ENCODE results near the gene SLC5A8.
"Not testable (repeated sequence)": the region's sequence is repeated elsewhere in the genome, so short reads cannot be mapped to it uniquely, and the experiment has no call there.

The SLC5A8 gene

GRCh38 chr12:101166866-101167265 lies 43.2 kb downstream of the SLC5A8 start:
- no peak for DNase-seq

- no peak for DNase-seq
These were observed 44.7 kb downstream of the SLC5A8 start for GRCh38 chr12:101165319-101165718.

GRCh38 chr12:101145777-101146431 lies 64.1 kb downstream of the SLC5A8 start:
- DNase-seq = not testable (repeated sequence)

- DNase-seq = no peak
These were observed 82.4 kb downstream of the SLC5A8 start for GRCh38 chr12:101127521-101128219.

GRCh38 chr12:101117842-101118241 lies 92.2 kb downstream of the SLC5A8 start:
- DNase-seq = no peak

GRCh38 chr12:101116911-101117310 lies 93.1 kb downstream of the SLC5A8 start:
- no peak for DNase-seq

GRCh38 chr12:101115326-101115725 lies 94.7 kb downstream of the SLC5A8 start:
- no peak for DNase-seq

GRCh38 chr12:101111441-101111840 lies 98.6 kb downstream of the SLC5A8 start:
- DNase-seq = no peak

- no peak for DNase-seq
These were observed 99.2 kb downstream of the SLC5A8 start for GRCh38 chr12:101110866-101111265.

GRCh38 chr12:101108130-101108529 lies 101.9 kb downstream of the SLC5A8 start:
- DNase-seq = no peak

GRCh38 chr12:101107032-101107763 lies 102.8 kb downstream of the SLC5A8 start:
- no peak for DNase-seq

All from SW 1271 (cell line).